Measurements from ENCODE around the gene ISCU.
"Not testable (repeated sequence)": the region's sequence is repeated elsewhere in the genome, so short reads cannot be mapped to it uniquely, and the experiment has no call there.

Gene ISCU

DNA sequence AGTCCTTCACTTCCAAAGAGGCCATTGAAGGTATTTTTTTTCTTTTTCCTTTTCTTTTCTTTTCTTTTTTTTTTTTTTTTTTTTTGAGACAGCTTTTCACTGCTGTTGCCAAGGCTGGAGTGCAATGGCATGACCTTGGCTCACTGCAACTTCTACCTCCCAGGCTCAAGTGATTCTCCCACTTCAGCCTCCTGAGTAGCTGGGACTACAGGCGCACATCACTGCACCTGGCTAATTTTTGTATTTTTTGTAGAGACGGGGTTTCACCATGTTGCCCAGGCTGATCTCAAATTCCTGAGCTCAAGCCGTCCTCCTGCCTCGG is 56.5 kb downstream of the ISCU start:
- not testable (repeated sequence) for DNase-seq (ENCODE audit: low read depth)

All from CMK (cell line).